Gastroesophageal sphincter (tissue), 4 donors: Measurements from ENCODE around the gene LLGL2. TPM values are rescaled to one million over a fixed set of nuclear protein-coding genes. Genes with fewer than 3 reads are reported as not detected.

Source experiments
- ATAC-seq: fragments of 150-250 bp; one replicate; pipeline ENCODE4 v1.9.1; 2016; ENCODE audit warnings: mild to moderate bottlenecking, moderate library complexity
- H3K27ac ChIP-seq, 4 donors: fragments of 200-600 bp; sonication (generic) in 3 of 4; 1 replicate in 3 of 4; 2 replicates in 1 of 4; pipeline ENCODE4 v1.5.1; 2016 to 2019
- H3K27me3 ChIP-seq: fragments of 200-600 bp; sonication (generic); one replicate; pipeline ENCODE4 v1.5.1; 2019
- H3K36me3 ChIP-seq, 2 donors: fragments of 200-600 bp; sonication (generic); one replicate each; pipeline ENCODE4 v1.5.1; 2019; ENCODE audit warnings: control low read depth in 1 of 2
- H3K4me1 ChIP-seq, 3 donors: fragments of 200-600 bp; sonication (generic); 1 replicate in 2 of 3; 2 replicates in 1 of 3; pipeline ENCODE4 v1.5.1; 2016 to 2019; ENCODE audit warnings: control low read depth in 2 of 3
- H3K4me3 ChIP-seq, 2 donors: fragments of 200-600 bp; sonication (generic); one replicate each; pipeline ENCODE4 v1.5.1; 2019; ENCODE audit warnings: mild to moderate bottlenecking in 1 of 2, moderate library complexity in 1 of 2
- H3K9me3 ChIP-seq, 3 donors: fragments of 200-600 bp; sonication (generic); one replicate each; pipeline ENCODE4 v1.5.1; 2017 to 2019; ENCODE audit warnings: control low read depth in 2 of 3
- CTCF ChIP-seq, 4 experiments: fragments of 200-600 bp in 2 of 4; fragments of 450-650 bp in 2 of 4; sonication (generic) in 1 of 4; IDR thresholded peaks; one replicate each; pipeline ENCODE4 v1.5.1; 2017 to 2019; ENCODE audit warnings: antibody characterized with exemption in 4 of 4, mild to moderate bottlenecking in 2 of 4, moderate library complexity in 2 of 4
- EP300 ChIP-seq: sonication (generic); formaldehyde crosslinking; IDR thresholded peaks from one replicate; pipeline ENCODE4 v1.6.1; 2017; ENCODE audit warnings: antibody characterized with exemption, mild to moderate bottlenecking
- POLR2A ChIP-seq, 2 donors: fragments of 450-650 bp; IDR thresholded peaks; one replicate each; pipeline ENCODE4 v1.6.1; 2017; ENCODE audit warnings: antibody characterized with exemption in 2 of 2, mild to moderate bottlenecking in 2 of 2, moderate library complexity in 1 of 2
- POLR2AphosphoS5 ChIP-seq: sonication (generic); formaldehyde crosslinking; IDR thresholded peaks from one replicate; pipeline ENCODE4 v1.6.1; 2017; ENCODE audit warnings: antibody characterized with exemption
- WGBS, 2 donors: methylation state at CpG; one replicate each; pipeline ENCODE4 v1.1.5; 2018; ENCODE audit warnings: low coverage in 1 of 2; 5-methylcytosine and 5-hydroxymethylcytosine counted together
- total RNA-seq, 4 donors: library from RNA; depleted of rRNA; stranded (reverse); fragments of >200 nt; gene quantifications; one replicate each; pipeline ENCODE4 v1.1.0, GENCODE V29; 2016

The LLGL2 gene
- total RNA-seq, 4 donors from 2014 or later = 2.3 to 7.9 (median 5.8) TPM

DNA sequence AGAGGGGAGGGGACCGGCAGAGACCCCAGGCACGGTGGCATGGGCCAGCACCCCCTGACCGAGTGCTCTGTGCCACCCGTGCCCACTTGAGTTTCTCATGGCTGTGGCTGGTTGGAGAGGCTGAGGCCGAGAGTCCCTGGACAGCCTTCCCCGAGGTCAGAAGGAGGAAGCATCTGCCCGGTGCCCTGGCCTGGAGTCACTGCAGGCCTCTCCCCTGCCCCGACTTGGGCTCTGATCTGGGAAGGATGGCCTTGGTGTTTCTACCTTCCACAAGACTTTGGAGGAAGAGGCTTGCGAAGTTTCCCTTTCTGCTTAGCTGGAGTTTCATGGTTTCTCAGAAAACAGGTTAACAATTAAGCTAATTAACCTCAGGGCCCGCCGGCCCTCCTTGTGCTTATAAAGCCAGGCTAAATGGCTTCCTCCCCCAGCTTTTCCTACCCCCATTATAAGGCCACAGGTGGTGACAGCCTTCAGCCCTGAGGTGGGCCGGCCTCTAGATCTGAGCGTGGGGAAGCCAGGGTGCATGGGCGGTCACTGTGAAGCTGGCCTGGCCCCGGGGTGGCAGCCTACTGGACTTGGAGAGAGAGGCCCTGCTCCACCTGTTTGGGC is 17.3 kb downstream of the LLGL2 start:
- H3K27me3 ChIP-seq = no peaks in the 10 kb centered on the region
- no peak for ATAC-seq
- no peaks in the 10 kb centered on the region for H3K9me3 ChIP-seq
- H3K4me1 ChIP-seq = no peaks in the 10 kb centered on the region
- no peaks in the 10 kb centered on the region for H3K36me3 ChIP-seq
- H3K27ac ChIP-seq = no peak overlapping the region
- no peak overlapping the region for H3K4me3 ChIP-seq
- 100% methylated on average over 1 of the region's 15 CpGs; no CpG with 5 or more reads in 1 of the 2 donors for WGBS, 2 donors
- TF ChIP-seq CTCF (IDR thresholded peaks at IDR 0.05) (no peak), EP300 (no peak), POLR2A (IDR thresholded peaks at IDR 0.05) (no peak)

DNA sequence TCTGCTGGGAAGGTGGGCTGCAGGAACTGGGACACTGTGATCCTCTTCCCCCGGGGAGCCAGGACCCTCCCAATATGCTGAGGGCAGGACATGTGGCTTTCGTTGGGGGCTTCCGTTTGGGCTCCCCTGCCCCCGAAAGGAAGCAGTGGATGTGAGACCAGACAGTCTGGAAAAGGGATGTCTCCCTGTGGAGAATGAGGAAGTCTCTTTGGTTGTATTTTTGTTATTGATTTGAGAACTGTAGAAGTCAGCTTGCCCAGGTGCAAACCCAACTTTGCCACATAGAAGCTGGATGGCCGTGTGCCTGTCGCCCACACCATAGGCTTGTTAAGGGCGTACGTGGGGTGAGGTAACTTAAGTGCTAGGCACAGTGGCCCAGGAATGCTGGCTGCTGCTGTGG is 18.8 kb downstream of the LLGL2 start:
- H3K4me3 ChIP-seq = no peak overlapping the region
- no peaks in the 10 kb centered on the region for H3K27me3 ChIP-seq
- no peak for ATAC-seq
- TF ChIP-seq POLR2A (IDR thresholded peaks at IDR 0.05) (no peak), POLR2AphosphoS5 (no peak), EP300 (no peak), CTCF (IDR thresholded peaks at IDR 0.05) (no peak)
- H3K4me1 ChIP-seq = no peaks in the 10 kb centered on the region
- 94% methylated on average over 3 of the region's 8 CpGs; no CpG with 5 or more reads in 1 of the 2 donors for WGBS, 2 donors
- no peaks in the 10 kb centered on the region for H3K36me3 ChIP-seq
- no peaks in the 10 kb centered on the region for H3K9me3 ChIP-seq
- no peak overlapping the region for H3K27ac ChIP-seq

- no peak for ATAC-seq
- no peak overlapping the region for H3K27ac ChIP-seq
- no peaks in the 10 kb centered on the region for H3K36me3 ChIP-seq
- WGBS, 2 donors = 94% methylated on average over 8 of the region's 13 CpGs; no CpG with 5 or more reads in 1 of the 2 donors
- H3K9me3 ChIP-seq = no peaks in the 10 kb centered on the region
- H3K4me1 ChIP-seq = no peaks in the 10 kb centered on the region
- no peaks in the 10 kb centered on the region for H3K27me3 ChIP-seq
- TF ChIP-seq CTCF (IDR thresholded peaks at IDR 0.05) = no peak
- TF ChIP-seq POLR2AphosphoS5 = no peak
- no peak for TF ChIP-seq POLR2A (IDR thresholded peaks at IDR 0.05)
- TF ChIP-seq EP300 = no peak
- H3K4me3 ChIP-seq = no peak overlapping the region
These were observed 20.7 kb downstream of the LLGL2 start for GRCh38 chr17:75546181-75546580.

DNA sequence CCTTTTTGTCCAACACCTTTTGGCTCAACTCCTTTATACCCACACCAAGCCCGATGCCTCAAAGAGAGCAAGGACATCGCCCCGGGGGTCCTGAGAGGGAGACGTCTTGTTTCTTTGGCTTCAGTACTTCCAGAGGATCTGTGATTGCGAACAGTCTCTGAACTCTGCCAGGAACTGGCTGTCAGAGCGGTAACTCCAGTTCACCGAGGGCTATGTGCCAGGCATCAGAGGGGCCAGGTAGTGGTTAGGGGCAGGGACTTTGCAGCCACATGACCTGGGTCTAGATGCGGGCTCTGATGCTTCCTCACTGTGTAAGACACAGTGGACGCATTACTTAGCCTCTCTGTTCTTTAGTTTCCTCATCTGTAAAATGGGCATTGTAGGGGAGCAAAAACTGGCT is 21.6 kb downstream of the LLGL2 start:
- H3K4me1 ChIP-seq = no peaks in the 10 kb centered on the region
- no peak overlapping the region for H3K4me3 ChIP-seq
- no peaks in the 10 kb centered on the region for H3K9me3 ChIP-seq
- H3K36me3 ChIP-seq = no peaks in the 10 kb centered on the region
- WGBS, 2 donors = 92% methylated on average over 2 to 6 of the region's 9 CpGs
- H3K27me3 ChIP-seq = no peaks in the 10 kb centered on the region
- no peak overlapping the region for H3K27ac ChIP-seq
- TF ChIP-seq EP300 (no peak), POLR2A (IDR thresholded peaks at IDR 0.05) (no peak), POLR2AphosphoS5 (no peak), CTCF (IDR thresholded peaks at IDR 0.05) (no peak)
- no peak for ATAC-seq

DNA sequence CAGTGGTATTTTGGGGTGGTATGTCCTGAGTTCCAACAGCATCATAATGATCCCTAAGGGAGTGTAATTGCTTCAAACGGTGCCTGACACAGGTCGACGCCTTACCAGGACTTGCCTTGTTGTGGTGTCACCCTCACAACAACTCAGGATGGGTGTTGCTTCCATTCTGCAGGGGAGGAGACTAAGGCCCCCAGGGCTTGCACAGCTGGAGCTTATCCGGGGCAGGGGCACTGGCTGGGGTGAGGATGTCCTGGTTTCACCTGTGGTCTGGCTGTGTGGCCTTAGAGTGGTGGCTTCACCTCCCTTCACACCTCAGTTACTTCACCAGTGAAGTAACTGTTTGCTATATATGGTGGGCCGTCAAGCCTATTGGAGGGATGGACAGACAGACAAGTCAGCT is 23.3 kb downstream of the LLGL2 start:
- WGBS, 2 donors = 50 to 100% methylated on average over 1 of the region's 5 CpGs
- Histone ChIP-seq H3K27ac (no peak overlapping the region), H3K4me1 (peaks cover 0 to 6% (median 0%) of the 10 kb centered on the region in 3 donors), H3K27me3 (no peaks in the 10 kb centered on the region), H3K4me3 (no peak overlapping the region), H3K9me3 (no peaks in the 10 kb centered on the region), H3K36me3 (no peaks in the 10 kb centered on the region)
- no peak for TF ChIP-seq CTCF (IDR thresholded peaks at IDR 0.05)
- no peak for TF ChIP-seq POLR2AphosphoS5
- TF ChIP-seq POLR2A (IDR thresholded peaks at IDR 0.05) = no peak
- no peak for TF ChIP-seq EP300
- ATAC-seq = no peak
